ENCODE data around the gene AFG3L2.
A peak's percentile ranks its signal among the peaks of the same experiment; 100 is the strongest.
"Not testable (repeated sequence)": the region's sequence is repeated elsewhere in the genome, so short reads cannot be mapped to it uniquely, and the experiment has no call there.

AFG3L2 gene

GRCh38 chr18:12376754-12377555 is at the start of gene AFG3L2:
Gene AFG3L2 (minus strand): TSS chr18:12377227. CDS start chr18:12377082, 145 bp downstream.
- DNase-seq = peak; percentile 100

- no peak for DNase-seq
These were observed 47.2 kb upstream of the AFG3L2 start for GRCh38 chr18:12424252-12424651.

GRCh38 chr18:12423820-12424219 is 46.8 kb upstream of the AFG3L2 start:
- no peak for DNase-seq

GRCh38 chr18:12423393-12423792 is 46.4 kb upstream of the AFG3L2 start:
- DNase-seq = no peak

GRCh38 chr18:12422936-12423335 is 45.9 kb upstream of the AFG3L2 start:
- DNase-seq = no peak

- no peak for DNase-seq
These were observed 44.7 kb upstream of the AFG3L2 start for GRCh38 chr18:12421732-12422131.

- no peak for DNase-seq
These were observed 43.9 kb upstream of the AFG3L2 start for GRCh38 chr18:12420821-12421421.

- no peak for DNase-seq
These were observed 40.7 kb upstream of the AFG3L2 start for GRCh38 chr18:12417687-12418086.

GRCh38 chr18:12416098-12416729 is 39.2 kb upstream of the AFG3L2 start:
- no peak for DNase-seq

GRCh38 chr18:12411456-12411855 is 34.4 kb upstream of the AFG3L2 start:
- DNase-seq = no peak

GRCh38 chr18:12410747-12411146 is 33.7 kb upstream of the AFG3L2 start:
- not testable (repeated sequence) for DNase-seq

GRCh38 chr18:12410081-12410481 is 33.1 kb upstream of the AFG3L2 start:
- DNase-seq = no peak

GRCh38 chr18:12409469-12409868 is 32.4 kb upstream of the AFG3L2 start:
- no peak for DNase-seq

- no peak for DNase-seq
These were observed 31.3 kb upstream of the AFG3L2 start for GRCh38 chr18:12408247-12408869.

- no peak for DNase-seq
These were observed 29.5 kb upstream of the AFG3L2 start for GRCh38 chr18:12406371-12407111.

GRCh38 chr18:12405066-12405465 is 28.0 kb upstream of the AFG3L2 start:
- no peak for DNase-seq

GRCh38 chr18:12403601-12404506 is 26.8 kb upstream of the AFG3L2 start:
- no peak for DNase-seq

- DNase-seq = no peak
These were observed 24.9 kb upstream of the AFG3L2 start for GRCh38 chr18:12401881-12402280.

- no peak for DNase-seq
These were observed 22.2 kb upstream of the AFG3L2 start for GRCh38 chr18:12399231-12399630.

- DNase-seq = no peak
These were observed 21.6 kb upstream of the AFG3L2 start for GRCh38 chr18:12398625-12399024.

GRCh38 chr18:12397793-12398192 is 20.8 kb upstream of the AFG3L2 start:
- no peak for DNase-seq

- DNase-seq = no peak
These were observed 20.2 kb upstream of the AFG3L2 start for GRCh38 chr18:12397254-12397653.

Measured in CD4-positive, alpha-beta T cell treated with Interleukin-21 for 1 hour (primary cell).